SIG-M5 treated with dmso at 0.1 percent for 504 hours (cell line): Measurements from ENCODE around the gene FATE1.
"Not testable (repeated sequence)": the region's sequence is repeated elsewhere in the genome, so short reads cannot be mapped to it uniquely, and the experiment has no call there.

Experiments
- DNase-seq: peaks from one replicate; lab custom pipeline; 2025; ENCODE audit not compliant: unreplicated experiment; lab: John Stamatoyannopoulos, UW

FATE1 gene, protein sequence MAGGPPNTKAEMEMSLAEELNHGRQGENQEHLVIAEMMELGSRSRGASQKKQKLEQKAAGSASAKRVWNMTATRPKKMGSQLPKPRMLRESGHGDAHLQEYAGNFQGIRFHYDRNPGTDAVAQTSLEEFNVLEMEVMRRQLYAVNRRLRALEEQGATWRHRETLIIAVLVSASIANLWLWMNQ

GRCh38 chrX:151715752-151716151, at the start of gene FATE1:
TSS of gene FATE1 (plus strand) at chrX:151716035. CDS start at chrX:151716120, 85 bp downstream.
- no peak for DNase-seq

- DNase-seq = no peak
Observed at GRCh38 chrX:151675121-151675746, 40.6 kb upstream of the FATE1 start.

DNA sequence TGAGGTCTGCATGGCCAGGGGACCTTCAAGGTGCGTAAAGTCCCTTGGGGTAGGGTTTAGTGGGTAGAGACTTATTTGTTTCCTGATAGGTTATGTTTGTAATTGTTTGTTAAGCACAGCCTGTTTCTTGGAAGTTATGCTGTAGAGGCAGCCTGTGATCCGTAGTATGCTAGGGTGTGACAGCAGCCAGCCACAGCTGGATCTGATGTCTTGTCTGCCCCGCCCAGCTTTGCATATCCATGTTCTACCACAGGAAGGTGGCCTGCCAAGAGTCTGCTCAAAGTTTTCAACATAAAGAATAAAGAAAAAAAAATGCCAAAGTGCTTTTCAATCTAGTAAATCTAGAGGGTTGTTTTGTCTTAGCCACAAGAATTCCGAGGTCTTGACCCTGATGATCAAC, 39.6 kb upstream of the FATE1 start:
- DNase-seq = no peak

DNA sequence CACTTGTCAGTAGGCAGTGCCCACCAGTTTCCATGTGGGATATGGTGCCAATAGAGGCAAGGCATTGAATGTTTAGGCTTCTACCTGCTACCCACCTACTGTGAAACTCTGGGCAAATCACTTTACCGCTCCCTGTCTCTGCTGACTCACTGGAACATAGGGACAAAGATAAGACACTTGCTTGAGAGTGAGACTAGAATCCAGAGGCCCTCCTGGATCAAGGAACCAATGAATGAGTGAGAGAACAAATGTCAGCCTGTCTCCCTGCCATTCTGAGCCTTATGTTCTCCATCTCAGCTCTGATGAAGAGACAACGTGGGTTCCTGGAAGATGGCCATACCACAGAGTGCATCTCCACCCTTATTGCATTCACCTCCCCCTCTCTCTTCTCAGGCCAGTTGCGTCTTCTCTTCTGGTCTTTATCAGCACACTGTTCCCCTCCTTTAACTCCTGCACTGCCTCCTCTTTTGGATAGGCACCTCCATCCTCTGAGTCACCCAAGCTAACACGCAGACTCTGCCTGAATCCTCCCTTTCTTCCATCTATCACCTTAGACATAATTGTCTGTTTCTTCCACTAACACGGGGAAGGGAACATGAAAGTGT, 35.9 kb upstream of the FATE1 start:
- DNase-seq = no peak

DNA sequence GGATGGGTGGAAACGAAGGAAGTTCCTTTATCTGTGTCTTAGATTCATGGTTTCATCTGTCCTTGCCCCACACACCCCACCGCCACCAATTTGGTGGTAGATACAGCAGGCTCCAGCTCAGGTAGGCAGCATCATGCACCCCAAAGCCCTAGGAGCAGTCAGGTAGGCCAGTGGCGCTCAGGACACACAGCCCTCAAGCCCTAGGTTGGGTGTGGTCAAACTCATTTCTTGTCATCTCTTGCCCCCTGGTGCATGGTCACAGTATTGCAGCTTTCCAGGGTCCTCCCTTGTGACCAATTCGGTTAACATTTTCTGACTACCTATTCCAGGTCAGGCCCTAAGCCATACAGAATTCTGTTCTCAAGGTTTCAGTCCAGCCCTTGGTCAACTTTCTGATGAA, 35.0 kb upstream of the FATE1 start:
- DNase-seq = peak; percentile 1

GRCh38 chrX:151687635-151688034, 28.2 kb upstream of the FATE1 start:
- DNase-seq = no peak

- DNase-seq = no peak
Observed at GRCh38 chrX:151688695-151689094, 27.1 kb upstream of the FATE1 start.

GRCh38 chrX:151692825-151693224, 23.0 kb upstream of the FATE1 start:
- no peak for DNase-seq

GRCh38 chrX:151694121-151694520, 21.7 kb upstream of the FATE1 start:
- DNase-seq = no peak

DNA sequence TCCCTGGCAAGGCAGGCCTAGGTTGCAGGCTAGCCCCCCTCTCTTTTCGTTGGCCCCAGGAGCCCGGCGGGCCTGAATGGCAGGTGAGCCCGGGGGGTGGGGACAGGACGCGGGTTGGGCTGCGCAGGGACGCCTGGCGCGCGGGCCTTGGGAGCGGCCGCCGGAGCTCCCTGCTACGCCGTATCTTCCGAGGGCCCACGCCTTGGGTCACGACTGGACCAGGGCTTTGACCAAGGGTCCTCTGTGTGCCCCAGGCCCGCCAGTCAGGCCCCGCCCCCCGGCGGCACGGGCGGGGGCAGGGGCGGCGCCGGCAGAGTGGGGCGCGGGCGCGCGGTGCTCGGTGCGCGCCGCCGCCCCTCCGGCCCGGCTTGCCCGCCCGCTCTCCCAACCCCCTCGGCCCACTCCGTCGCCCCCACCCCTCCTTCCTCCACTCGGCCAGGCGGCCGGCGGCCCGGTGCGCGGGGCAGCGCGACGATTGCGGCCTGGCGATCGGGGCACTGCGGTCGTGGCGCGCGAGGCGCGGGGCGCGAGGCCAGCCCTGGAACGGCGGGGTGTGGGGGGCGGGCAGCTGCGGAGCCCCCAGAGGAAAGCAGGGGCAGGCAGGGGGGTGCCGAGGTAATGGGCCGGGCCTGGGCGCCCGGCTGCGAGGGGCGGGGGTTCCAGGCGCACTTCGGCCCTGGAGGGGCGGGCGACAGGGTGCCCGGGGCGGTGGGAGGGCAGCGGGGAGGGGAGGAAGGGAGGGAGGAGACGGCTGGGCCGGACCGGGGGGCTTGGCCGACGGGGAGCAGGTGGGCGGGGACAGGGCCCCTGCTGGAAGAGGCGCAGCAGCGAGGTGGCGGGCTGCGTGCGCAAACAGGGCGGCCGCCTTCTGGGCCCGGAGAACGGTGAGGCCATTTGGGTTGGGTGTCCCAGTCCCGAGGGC, 20.9 kb upstream of the FATE1 start, which contains the start of gene PRRG3:
PRRG3 (plus strand) TSS at position 798 of the 922 bp plus-strand sequence. CDS start 3,357 bp downstream, outside the sequence.
- DNase-seq = no peak

DNA sequence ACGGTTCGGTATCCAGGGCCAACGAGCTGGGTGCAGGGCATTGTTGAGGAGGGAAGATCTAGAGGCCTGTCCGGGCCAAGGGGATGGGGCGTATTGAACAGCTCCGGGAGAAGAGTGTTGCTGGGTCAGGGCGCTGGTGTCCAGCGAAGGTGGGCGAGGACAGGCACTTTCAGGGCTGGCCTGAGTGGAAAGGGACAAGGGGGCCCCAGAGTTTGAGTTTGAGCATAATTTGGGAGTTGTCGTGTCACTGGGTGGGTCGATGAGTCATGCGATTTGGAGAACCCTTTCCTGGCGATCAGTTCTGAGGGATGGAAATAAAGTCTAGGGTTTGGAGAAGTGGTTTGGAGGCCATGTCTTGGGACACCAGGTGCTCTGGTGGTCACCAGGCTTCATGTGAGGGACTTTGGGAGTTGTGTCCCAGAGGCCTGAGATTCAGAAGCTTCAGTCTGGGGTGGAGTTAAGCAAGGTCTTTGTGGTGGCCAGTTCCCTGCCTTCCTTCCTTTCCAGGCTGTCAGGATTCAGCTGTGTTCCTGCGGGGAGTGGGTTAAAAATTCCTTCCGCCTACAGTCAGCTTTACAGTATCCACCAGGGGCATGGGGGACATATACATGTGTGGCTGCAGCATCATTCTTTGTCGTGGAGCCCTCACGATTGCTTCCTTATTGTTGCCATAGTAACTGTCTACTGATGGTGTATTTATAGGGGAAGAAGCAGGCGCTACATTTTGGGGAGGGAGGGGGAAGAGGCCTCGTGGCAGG, 20.1 kb upstream of the FATE1 start:
- DNase-seq = no peak

GRCh38 chrX:151697082-151697481, 18.8 kb upstream of the FATE1 start:
- not testable (repeated sequence) for DNase-seq

GRCh38 chrX:151697522-151697921, 18.3 kb upstream of the FATE1 start:
- no peak for DNase-seq

DNA sequence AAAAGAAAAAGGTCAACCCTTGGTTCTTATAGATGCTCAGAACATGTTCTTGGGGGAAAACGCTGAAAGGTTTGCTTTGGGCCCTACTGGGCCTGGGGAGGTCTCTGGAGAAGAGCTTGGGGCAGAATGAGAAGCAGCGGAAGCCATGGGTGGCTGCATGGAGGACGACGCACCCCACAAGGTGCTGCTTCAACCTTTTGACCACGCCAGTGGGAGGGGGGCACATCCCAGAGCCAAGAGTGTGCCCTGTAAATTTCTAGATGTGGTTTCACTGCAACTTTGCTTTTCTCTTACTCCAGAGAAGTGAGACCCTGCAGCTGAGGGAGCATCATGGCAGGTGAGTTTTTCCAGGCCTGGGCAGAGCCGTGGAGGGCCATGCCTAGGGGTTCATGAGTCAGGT, 17.4 kb upstream of the FATE1 start:
- DNase-seq = no peak

DNA sequence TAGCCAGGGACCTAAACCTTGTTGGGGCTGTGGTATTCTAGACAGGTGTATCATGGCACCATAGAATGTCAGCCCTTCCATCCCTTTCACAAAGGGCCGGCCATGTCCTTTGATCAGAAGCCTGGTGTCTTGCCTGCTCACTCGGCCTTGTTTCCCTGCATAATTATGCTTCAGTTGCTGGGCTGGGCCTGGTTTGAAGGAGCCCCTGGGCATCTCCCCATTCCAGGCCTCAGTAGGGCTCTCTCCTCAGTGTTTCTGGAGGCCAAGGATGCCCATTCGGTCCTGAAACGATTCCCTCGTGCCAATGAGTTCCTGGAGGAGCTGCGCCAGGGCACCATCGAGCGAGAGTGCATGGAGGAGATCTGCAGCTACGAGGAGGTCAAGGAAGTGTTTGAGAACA, 16.1 kb upstream of the FATE1 start:
- no peak for DNase-seq

- no peak for DNase-seq
Observed at GRCh38 chrX:151700581-151700980, 15.3 kb upstream of the FATE1 start.

GRCh38 chrX:151701071-151701470, 14.8 kb upstream of the FATE1 start:
- DNase-seq = no peak

DNA sequence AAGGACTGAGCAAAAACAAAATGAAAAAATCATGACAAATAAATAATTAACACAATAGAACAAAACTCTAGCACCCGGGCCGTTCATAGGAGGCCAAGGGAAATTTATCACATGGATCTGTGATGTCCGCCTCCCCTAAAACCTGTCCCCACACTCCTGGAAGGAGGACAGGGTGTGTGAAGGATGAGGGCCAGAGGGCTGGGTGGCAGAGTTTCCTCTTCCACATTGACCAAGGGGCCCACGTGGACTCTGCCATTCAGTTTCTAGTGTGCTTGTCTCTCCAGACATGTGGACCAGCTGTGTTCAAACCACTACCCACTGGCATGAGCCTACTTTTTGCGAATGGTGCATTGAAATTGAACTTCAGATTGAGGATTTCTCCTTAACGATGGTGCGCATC, 14.3 kb upstream of the FATE1 start:
- no peak for DNase-seq

DNA sequence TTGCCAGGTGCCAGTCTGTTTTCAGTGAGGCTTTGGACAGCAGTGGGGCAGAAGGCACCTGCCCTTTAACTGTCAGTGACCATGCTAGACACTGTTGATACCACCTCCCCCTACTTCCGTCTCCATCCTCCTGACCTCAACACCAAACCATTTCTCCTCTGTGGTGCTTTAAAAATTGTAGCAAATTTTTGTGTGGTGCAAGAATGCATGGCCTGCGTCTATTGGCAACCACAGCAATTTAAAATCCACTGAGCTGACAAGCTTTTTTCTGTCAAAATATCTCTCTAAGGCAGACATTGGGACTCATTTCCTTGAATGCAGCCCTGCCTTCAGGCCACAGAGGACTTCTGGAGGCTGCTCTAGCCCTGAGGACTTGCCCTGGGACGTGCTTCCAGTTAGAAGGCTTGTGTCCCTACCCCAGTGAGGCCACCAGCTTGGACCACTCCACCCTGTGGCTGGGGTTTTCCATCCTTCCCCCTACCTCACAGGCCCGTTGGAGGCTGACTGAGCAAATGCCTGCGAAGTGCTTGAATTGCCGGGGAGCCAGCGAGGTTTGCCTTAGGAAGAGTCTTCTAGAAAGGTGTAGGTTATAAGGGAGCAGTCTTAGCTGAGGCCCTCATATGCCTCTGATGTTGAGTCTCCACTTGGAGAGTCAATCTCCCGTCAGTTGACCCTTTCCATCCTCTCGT, 13.7 kb upstream of the FATE1 start:
- no peak for DNase-seq

- DNase-seq = no peak
Observed at GRCh38 chrX:151702741-151703340, 13.0 kb upstream of the FATE1 start.
